GM11168 (cell line): ENCODE data around the gene ENPP5.
"Not testable (repeated sequence)": the region's sequence is repeated elsewhere in the genome, so short reads cannot be mapped to it uniquely, and the experiment has no call there.

Experiments used
- in situ Hi-C: fragments of 300-500 bp; cut with MboI; formaldehyde crosslinking; loops from one replicate; pipeline ENCODE4 v1.12.0; 2022; ENCODE audit warnings: low sequenced_read_pairs; ENCODE audit not compliant: unreplicated experiment

ENPP5 gene

GRCh38 chr6:46119679-46120078 is 51.1 kb downstream of the ENPP5 start:
- in situ Hi-C loops, result not testable (repeated sequence)

- in situ Hi-C loops, result no loop called here
Measured at GRCh38 chr6:46118836-46119235, 51.9 kb downstream of the ENPP5 start.

GRCh38 chr6:46118157-46118556 is 52.6 kb downstream of the ENPP5 start:
- in situ Hi-C loops, result no loop called here

GRCh38 chr6:46116289-46116688 is 54.5 kb downstream of the ENPP5 start:
- in situ Hi-C loops, result no loop called here

- in situ Hi-C loops, result no loop called here
Measured at GRCh38 chr6:46115634-46116033, 55.1 kb downstream of the ENPP5 start.

- in situ Hi-C loops, result no loop called here
Measured at GRCh38 chr6:46113370-46113769, 57.4 kb downstream of the ENPP5 start.
